K562 (cell line): ENCODE results near the gene SENP1. TPM values are rescaled to one million over a fixed set of nuclear protein-coding genes. Genes with fewer than 3 reads are reported as not detected.

ENCODE experiments used
- ATAC-seq: fragments of 200-7000 bp; cut with Tn5 transposase; 3 replicates; pipeline ENCODE4 v1.9.1; 2020; ENCODE audit warnings: moderate library complexity
- BruUV-seq: library from RNA; stranded (reverse); fragments of 400-500 nt; replicated peaks from 2 replicates; lab custom pipeline; 2021; lab: Mats Ljungman, UMichigan
- CTCF ChIA-PET: fragments of 300-600 bp; formaldehyde crosslinking; extraction: SDS; loops from one replicate; lab custom pipeline; 2021; ENCODE audit warnings: low intra/inter-chr PET ratio; lab: Yijun Ruan, JAX
- POLR2A ChIA-PET: fragments of 300-600, 350-650 bp; sonication (Branson Sonifier 250); formaldehyde crosslinking; extraction: SDS; loops from one replicate; lab custom pipeline; 2021; ENCODE audit warnings: antibody characterized with exemption, inconsistent platforms; lab: Yijun Ruan, JAX
- DNase-seq, 4 experiments: peaks; one replicate each; pipeline versions ENCODE4 v3.0.0 to v3.0.0-alpha.2; 2011 to 2018; ENCODE audit warnings: low spot score in 3 of 4, mixed read lengths in 3 of 4; ENCODE audit errors: extremely low read depth in 1 of 4
- FAIRE-seq: peaks from 2 replicates; lab custom pipeline; 2011; peaks lifted over from hg19 to GRCh38; lab: Jason Lieb, UNC
- H2AFZ ChIP-seq: 2 replicates; pipeline ENCODE4 v1.6.0; 2011; ENCODE audit warnings: low read depth, low read length, control low read depth, inconsistent platforms
- H3K27ac ChIP-seq: fragments of 200-600 bp; 3 replicates; pipeline ENCODE4 v1.8.0; 2011; ENCODE audit warnings: low read depth, mild to moderate bottlenecking, control low read depth, inconsistent platforms, low read length, moderate library complexity, mixed read lengths; ENCODE audit errors: extremely low read depth
- H3K27me3 ChIP-seq, 2 experiments: fragments of 300-600 bp in 1 of 2; 2 replicates in 1 of 2; 3 replicates in 1 of 2; pipeline versions ENCODE4 v1.6.0 to v1.8.0; 2011; ENCODE audit warnings: inconsistent platforms in 2 of 2, low read length in 2 of 2, mild to moderate bottlenecking in 1 of 2, mixed read lengths in 1 of 2, moderate library complexity in 1 of 2; ENCODE audit not compliant: control insufficient read depth in 2 of 2, insufficient read depth in 2 of 2
- H3K36me3 ChIP-seq: fragments of 300-600 bp; 3 replicates; pipeline ENCODE4 v1.8.0; 2011; ENCODE audit warnings: mild to moderate bottlenecking, low read length, inconsistent platforms; ENCODE audit not compliant: control insufficient read depth, insufficient read depth
- H3K4me1 ChIP-seq, 2 experiments: fragments of 200-600 bp in 1 of 2; replicated peaks in 1 of 2; 2 replicates in 1 of 2; 3 replicates in 1 of 2; pipeline versions ENCODE4 v1.5.1 to v1.8.0; 2011; ENCODE audit warnings: inconsistent platforms in 2 of 2, low read length in 2 of 2, mild to moderate bottlenecking in 1 of 2, mixed read lengths in 1 of 2, moderate library complexity in 1 of 2; ENCODE audit not compliant: control insufficient read depth in 2 of 2, insufficient read depth in 2 of 2
- H3K4me2 ChIP-seq: 2 replicates; pipeline ENCODE4 v1.6.1; 2011; ENCODE audit warnings: low read length, control low read depth, inconsistent platforms, mixed read lengths; ENCODE audit not compliant: insufficient read depth
- H3K4me3 ChIP-seq: fragments of 200-600 bp; sonication (generic), shearing (Covaris generic); 2 replicates; pipeline ENCODE4 v1.5.1; 2016; ENCODE audit warnings: control low read depth, inconsistent platforms
- H3K79me2 ChIP-seq: fragments of 200-600 bp; 3 replicates; pipeline ENCODE4 v1.8.0; 2011; ENCODE audit warnings: low read length, inconsistent platforms; ENCODE audit not compliant: control insufficient read depth, insufficient read depth
- H3K9ac ChIP-seq, 2 experiments: 2 replicates each; pipeline versions ENCODE4 v1.6.0 to v1.6.1; 2011; ENCODE audit warnings: low read depth in 2 of 2, low read length in 2 of 2, control low read depth in 1 of 2, inconsistent platforms in 1 of 2, mild to moderate bottlenecking in 1 of 2, mixed read lengths in 1 of 2; ENCODE audit not compliant: insufficient read depth in 1 of 2
- H3K9me1 ChIP-seq: one replicate; pipeline ENCODE4 v1.6.0; 2011; ENCODE audit warnings: inconsistent platforms, mild to moderate bottlenecking, low read length, moderate library complexity; ENCODE audit not compliant: control insufficient read depth, insufficient read depth
- H3K9me3 ChIP-seq: replicated peaks from 2 replicates; pipeline ENCODE4 v1.5.1; 2011; ENCODE audit warnings: low read depth, low read length, inconsistent platforms; ENCODE audit not compliant: control insufficient read depth, insufficient read depth
- H4K20me1 ChIP-seq: replicated peaks from 2 replicates; pipeline ENCODE4 v1.6.1; 2011; ENCODE audit warnings: low read length, inconsistent platforms, mixed read lengths; ENCODE audit not compliant: control insufficient read depth, insufficient read depth
- LARP7 ChIP-seq: fragments of 450-650 bp; IDR thresholded peaks from 2 replicates; pipeline ENCODE4 v1.6.1; 2016
- POLR2G ChIP-seq: fragments of 200-400 bp; formaldehyde crosslinking; IDR thresholded peaks from 2 replicates; pipeline ENCODE4 v1.6.1; 2017; ENCODE audit warnings: low read depth, mild to moderate bottlenecking, antibody characterized with exemption, low read length, moderate library complexity
- PTTG1 ChIP-seq: fragments of 450-650 bp; IDR thresholded peaks from 2 replicates; pipeline ENCODE4 v1.6.1; 2016; ENCODE audit warnings: low read depth, mild to moderate bottlenecking, missing genetic modification characterization, missing compliant biosample characterization
- RBM17 ChIP-seq: fragments of 200-400 bp; formaldehyde crosslinking; IDR thresholded peaks from 2 replicates; pipeline ENCODE4 v1.6.1; 2017; ENCODE audit warnings: low read depth, mild to moderate bottlenecking, low read length, borderline replicate concordance
- ZNF134 ChIP-seq: fragments of 250-450 bp; sonication (Bioruptor Pico); conservative IDR thresholded peaks from 2 replicates; pipeline ENCODE4 v1.4.0; 2020
- ZNF274 ChIP-seq: IDR thresholded peaks from 2 replicates; pipeline ENCODE4 v1.6.1; 2011; ENCODE audit warnings: low read depth, mild to moderate bottlenecking, low read length, moderate library complexity, borderline replicate concordance
- ZNF324 ChIP-seq: fragments of 250-450 bp; sonication (Bioruptor Pico); IDR thresholded peaks from 2 replicates; pipeline ENCODE4 v1.4.0; 2020; ENCODE audit warnings: mild to moderate bottlenecking
- ZNF766 ChIP-seq: fragments of 200-800 bp; sonication (Bioruptor generic); conservative IDR thresholded peaks from 2 replicates; pipeline ENCODE4 v1.6.1; 2016; ENCODE audit warnings: missing genetic modification characterization, missing compliant biosample characterization
- WGBS: fragments of 100-300 bp; shearing (Covaris generic); methylation state at CpG from one replicate; pipeline ENCODE4 v1.1.6; 2016; ENCODE audit warnings: low coverage, mixed read lengths; ENCODE audit not compliant: insufficient coverage; ENCODE audit errors: missing lambda C conversion rate; 5-methylcytosine and 5-hydroxymethylcytosine counted together
- in situ Hi-C: fragments of 300-500 bp; cut with MboI; formaldehyde crosslinking; loops from 4 replicates; pipeline ENCODE4 v1.15.0; 2018; ENCODE audit warnings: inconsistent platforms, mixed read lengths
- intact Hi-C: fragments of 100-400 bp; cut with micrococcal nuclease; formaldehyde crosslinking; loops from 2 replicates; pipeline ENCODE4 v1.14.2; 2022
- polyA plus RNA-seq, 8 experiments: library from polyadenylated mRNA; depleted of rRNA in 4 of 8; stranded (reverse) in 5 of 8; unstranded in 3 of 8; fragments of >200 nt; fragmentation: Nextera tagmentation in 2 of 8; fragmentation: Illumina TruSeq in 1 of 8; extraction: Ambion mirVana in 2 of 8; extraction: Trizol in 1 of 8; gene quantifications; 2 replicates each; pipeline versions ENCODE4 v1.2.1 to v1.2.3, GENCODE V29; 2011 to 2014; ENCODE audit warnings: inconsistent platforms in 1 of 8, missing spikeins in 1 of 8
- total RNA-seq, 7 experiments: library from RNA; depleted of rRNA in 6 of 7; stranded (reverse); fragments of >200 nt in 6 of 7; fragmentation: Illumina TruSeq in 2 of 7; extraction: Trizol in 2 of 7; gene quantifications; 2 replicates each; pipeline versions ENCODE4 v1.2.1 to v1.2.3, GENCODE V29; 2011 to 2021; ENCODE audit warnings: low replicate concordance in 1 of 7
- TF ChIP-seq, protein P1 (sequence below): fragments of 200-800 bp; sonication (Bioruptor generic); IDR thresholded peaks from 2 replicates; pipeline ENCODE4 v1.6.1; 2017; ENCODE audit warnings: missing genetic modification characterization, missing compliant biosample characterization
- TF ChIP-seq, protein P2 (sequence below), 2 experiments: fragments of 250-450 bp in 1 of 2; fragments of 450-650 bp in 1 of 2; sonication (Bioruptor Pico) in 1 of 2; IDR thresholded peaks; 2 replicates each; pipeline versions ENCODE4 v1.6.1 to v1.8.0; 2016 to 2021; ENCODE audit warnings: mild to moderate bottlenecking in 2 of 2, moderate library complexity in 2 of 2, missing compliant biosample characterization in 1 of 2, missing genetic modification characterization in 1 of 2

The SENP1 gene
- total and polyA plus RNA-seq, 9 of the 15 experiments (the other 6 are each of a cell fraction or from before 2014, with no cell fraction given), result 15.5 to 59.0 (median 36.3) TPM

DNA sequence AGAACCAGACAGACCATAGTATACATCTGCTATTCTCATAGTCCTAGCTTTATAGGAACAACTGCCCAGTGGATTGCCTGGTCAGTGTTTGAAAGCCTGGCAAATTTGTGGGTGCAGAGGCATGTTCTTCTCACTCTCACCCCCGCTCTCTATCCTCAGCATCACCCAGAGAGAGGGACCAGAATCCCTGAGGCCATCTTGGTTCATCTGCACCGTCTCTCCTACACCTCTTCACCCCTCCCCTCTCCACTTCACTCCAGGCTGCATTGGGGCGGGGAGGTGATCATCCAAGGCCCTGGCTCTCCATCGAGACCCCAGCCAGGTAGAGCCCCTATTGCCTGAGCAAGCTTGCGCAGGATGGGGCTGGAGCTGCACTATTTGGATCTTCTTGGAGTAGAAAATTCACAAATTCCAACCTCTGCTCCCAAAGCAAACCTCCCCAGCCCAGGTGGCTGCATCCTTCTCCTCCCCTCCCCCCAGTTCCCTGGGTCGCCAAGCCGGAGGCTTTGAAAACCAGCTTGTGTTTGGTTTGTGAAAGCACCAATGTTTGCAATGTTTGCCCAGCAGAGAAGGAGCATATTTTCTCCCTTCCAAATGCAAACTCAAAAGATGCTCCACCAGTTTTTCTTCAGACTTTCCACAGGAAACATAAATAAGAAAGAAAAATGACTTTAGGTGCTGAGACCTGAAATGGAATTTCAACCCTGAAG lies 83.0 kb downstream of the SENP1 start:
- Histone ChIP-seq H3K27me3 (peaks cover 23 to 27% of the 10 kb centered on the region in 2 experiments), H4K20me1 (no peaks in the 10 kb centered on the region), H3K9me3 (no peaks in the 10 kb centered on the region), H3K4me1 (no peaks in the 10 kb centered on the region), H3K9ac (no peak overlapping the region), H3K27ac (no peak overlapping the region), H2AFZ (no peak overlapping the region), H3K4me3 (no peak overlapping the region), H3K79me2 (no peaks in the 10 kb centered on the region), H3K4me2 (no peak overlapping the region), H3K9me1 (no peaks in the 10 kb centered on the region), H3K36me3 (no peaks in the 10 kb centered on the region)
- TF ChIP-seq LARP7, result no peak
- TF ChIP-seq ZNF274, result no peak
- no peak for TF ChIP-seq ZNF134 (CRISPR knock-in tag)
- TF ChIP-seq, protein P1, sequence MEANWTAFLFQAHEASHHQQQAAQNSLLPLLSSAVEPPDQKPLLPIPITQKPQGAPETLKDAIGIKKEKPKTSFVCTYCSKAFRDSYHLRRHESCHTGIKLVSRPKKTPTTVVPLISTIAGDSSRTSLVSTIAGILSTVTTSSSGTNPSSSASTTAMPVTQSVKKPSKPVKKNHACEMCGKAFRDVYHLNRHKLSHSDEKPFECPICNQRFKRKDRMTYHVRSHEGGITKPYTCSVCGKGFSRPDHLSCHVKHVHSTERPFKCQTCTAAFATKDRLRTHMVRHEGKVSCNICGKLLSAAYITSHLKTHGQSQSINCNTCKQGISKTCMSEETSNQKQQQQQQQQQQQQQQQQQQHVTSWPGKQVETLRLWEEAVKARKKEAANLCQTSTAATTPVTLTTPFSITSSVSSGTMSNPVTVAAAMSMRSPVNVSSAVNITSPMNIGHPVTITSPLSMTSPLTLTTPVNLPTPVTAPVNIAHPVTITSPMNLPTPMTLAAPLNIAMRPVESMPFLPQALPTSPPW, result no peak
- TF ChIP-seq, protein P2, sequence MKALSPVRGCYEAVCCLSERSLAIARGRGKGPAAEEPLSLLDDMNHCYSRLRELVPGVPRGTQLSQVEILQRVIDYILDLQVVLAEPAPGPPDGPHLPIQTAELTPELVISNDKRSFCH (CRISPR knock-in tag; IDR thresholded peaks at IDR 0.05), result no peak
- TF ChIP-seq, protein P2 (tag; IDR thresholded peaks at IDR 0.05), result no peak
- TF ChIP-seq PTTG1 (tag), result no peak
- TF ChIP-seq RBM17, result no peak
- no peak for TF ChIP-seq ZNF324
- TF ChIP-seq POLR2G, result no peak
- TF ChIP-seq ZNF766, result no peak
- WGBS, result 1% methylated on average over 7 of the region's 7 CpGs
- in situ Hi-C loops (no loop called here), intact Hi-C loops (no loop called here)
- no peak for FAIRE-seq
- ChIA-PET POLR2A (no interaction called here), CTCF (no interaction called here)
- no TSS peak for BruUV-seq
- DNase-seq, result no peak
- ATAC-seq, result no peak
